KOPT-K1 (cell line): ENCODE data around the gene THEM4.

ENCODE experiments used
- H3K27ac ChIP-seq: fragments of 200-600 bp; sonication (generic); 2 replicates; pipeline ENCODE4 v1.5.1; 2016; ENCODE audit warnings: antibody characterized with exemption, mild to moderate bottlenecking, low read depth, low read length; ENCODE audit not compliant: poor library complexity, severe bottlenecking
- H3K36me3 ChIP-seq: fragments of 200-600 bp; sonication (generic); 2 replicates; pipeline ENCODE4 v1.5.1; 2017; ENCODE audit warnings: antibody characterized with exemption, mild to moderate bottlenecking, low read length, moderate library complexity; ENCODE audit not compliant: insufficient read depth
- H3K9me3 ChIP-seq: fragments of 200-600 bp; sonication (generic); 2 replicates; pipeline ENCODE4 v1.5.1; 2017; ENCODE audit warnings: antibody characterized with exemption, low read length, mild to moderate bottlenecking; ENCODE audit not compliant: insufficient read depth, poor library complexity, severe bottlenecking

The THEM4 gene

GRCh38 chr1:151940541-151940940 lies 31.2 kb upstream of the THEM4 start:
- Histone ChIP-seq H3K36me3 (no peaks in the 10 kb centered on the region), H3K9me3 (no peaks in the 10 kb centered on the region), H3K27ac (no peak overlapping the region)

GRCh38 chr1:151939779-151940178 lies 30.5 kb upstream of the THEM4 start:
- Histone ChIP-seq H3K9me3 (no peaks in the 10 kb centered on the region), H3K36me3 (no peaks in the 10 kb centered on the region), H3K27ac (no peak overlapping the region)

- Histone ChIP-seq H3K9me3 (no peaks in the 10 kb centered on the region), H3K27ac (no peak overlapping the region), H3K36me3 (no peaks in the 10 kb centered on the region)
Observed at GRCh38 chr1:151939141-151939540, 29.8 kb upstream of the THEM4 start.

GRCh38 chr1:151936653-151937052 lies 27.3 kb upstream of the THEM4 start:
- Histone ChIP-seq H3K9me3 (no peaks in the 10 kb centered on the region), H3K27ac (no peak overlapping the region), H3K36me3 (no peaks in the 10 kb centered on the region)

GRCh38 chr1:151935894-151936602 lies 26.7 kb upstream of the THEM4 start:
- no peak overlapping the region for H3K27ac ChIP-seq
- no peaks in the 10 kb centered on the region for H3K36me3 ChIP-seq
- H3K9me3 ChIP-seq: no peaks in the 10 kb centered on the region

- Histone ChIP-seq H3K27ac (no peak overlapping the region), H3K9me3 (no peaks in the 10 kb centered on the region), H3K36me3 (no peaks in the 10 kb centered on the region)
Observed at GRCh38 chr1:151935154-151935553, 25.8 kb upstream of the THEM4 start.

GRCh38 chr1:151934048-151934493 lies 24.8 kb upstream of the THEM4 start:
- H3K36me3 ChIP-seq: no peaks in the 10 kb centered on the region
- H3K9me3 ChIP-seq: no peaks in the 10 kb centered on the region
- no peak overlapping the region for H3K27ac ChIP-seq

- H3K36me3 ChIP-seq: no peaks in the 10 kb centered on the region
- H3K9me3 ChIP-seq: no peaks in the 10 kb centered on the region
- no peak overlapping the region for H3K27ac ChIP-seq
Observed at GRCh38 chr1:151924691-151925587, 15.6 kb upstream of the THEM4 start.

GRCh38 chr1:151923422-151923821 lies 14.1 kb upstream of the THEM4 start:
- H3K27ac ChIP-seq: no peak overlapping the region
- H3K9me3 ChIP-seq: no peaks in the 10 kb centered on the region

GRCh38 chr1:151920149-151920548 lies 10.8 kb upstream of the THEM4 start:
- no peaks in the 10 kb centered on the region for H3K9me3 ChIP-seq
- no peaks in the 10 kb centered on the region for H3K36me3 ChIP-seq
- H3K27ac ChIP-seq: no peak overlapping the region

More at GRCh38 chr1:151923422-151923821, 14.1 kb upstream of the THEM4 start:
- no peaks in the 10 kb centered on the region for H3K36me3 ChIP-seq

- Histone ChIP-seq H3K27ac (no peak overlapping the region), H3K36me3 (no peaks in the 10 kb centered on the region), H3K9me3 (no peaks in the 10 kb centered on the region)
Observed at GRCh38 chr1:151918819-151919610, 9.7 kb upstream of the THEM4 start.

GRCh38 chr1:151918156-151918555 lies 8.8 kb upstream of the THEM4 start:
- no peaks in the 10 kb centered on the region for H3K36me3 ChIP-seq
- H3K27ac ChIP-seq: no peak overlapping the region
- no peaks in the 10 kb centered on the region for H3K9me3 ChIP-seq

- no peak overlapping the region for H3K27ac ChIP-seq
- H3K36me3 ChIP-seq: no peaks in the 10 kb centered on the region
- no peaks in the 10 kb centered on the region for H3K9me3 ChIP-seq
Observed at GRCh38 chr1:151916726-151917370, 7.5 kb upstream of the THEM4 start.

GRCh38 chr1:151915061-151915686 lies 5.9 kb upstream of the THEM4 start:
- no peaks in the 10 kb centered on the region for H3K36me3 ChIP-seq
- H3K9me3 ChIP-seq: no peaks in the 10 kb centered on the region
- H3K27ac ChIP-seq: no peak overlapping the region
